Measurements from ENCODE around the gene RAB38.

DNA sequence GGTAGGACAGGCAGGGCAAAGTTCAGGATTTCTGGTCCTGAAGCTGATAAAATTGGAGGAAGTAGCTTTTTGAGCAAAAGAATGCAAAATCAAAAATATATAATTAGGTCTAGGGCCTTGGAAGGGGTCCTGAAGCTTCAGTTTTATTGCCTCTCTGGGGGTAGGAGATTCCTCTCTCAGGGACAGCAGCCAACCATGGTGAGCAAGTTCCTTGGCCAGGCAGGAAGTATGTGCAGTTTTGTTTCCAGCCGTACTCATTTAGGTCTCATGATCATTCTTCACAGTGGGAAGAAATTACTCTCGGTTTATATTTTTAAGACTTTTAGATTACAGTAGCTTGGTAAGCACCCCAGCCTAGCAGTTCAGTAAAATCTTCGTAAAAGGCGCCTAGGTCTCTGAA, 2.9 kb upstream of the RAB38 start:
- TF ChIP-seq ZNF274 (IDR thresholded peaks at IDR 0.05; ENCODE audit: low read depth, low read length) (no peak), SUZ12 (IDR thresholded peaks at IDR 0.05; ENCODE audit: extremely low read depth, insufficient read depth, insufficient read length) (no peak), YY1 (IDR thresholded peaks at IDR 0.05; ENCODE audit: insufficient read depth, insufficient read length) (no peak)
